HG03565 (cell line): ENCODE data around the gene TRRAP.

Experiments used
- ATAC-seq: cut with Tn5 transposase; IDR thresholded peaks from one replicate; pipeline ENCODE4 v1.9.1; 2021; ENCODE audit warnings: mild to moderate bottlenecking, moderate library complexity; ENCODE audit not compliant: unreplicated experiment

The TRRAP gene

GRCh38 chr7:98985406-98985805 lies 107.1 kb downstream of the TRRAP start:
- ATAC-seq: no peak

DNA sequence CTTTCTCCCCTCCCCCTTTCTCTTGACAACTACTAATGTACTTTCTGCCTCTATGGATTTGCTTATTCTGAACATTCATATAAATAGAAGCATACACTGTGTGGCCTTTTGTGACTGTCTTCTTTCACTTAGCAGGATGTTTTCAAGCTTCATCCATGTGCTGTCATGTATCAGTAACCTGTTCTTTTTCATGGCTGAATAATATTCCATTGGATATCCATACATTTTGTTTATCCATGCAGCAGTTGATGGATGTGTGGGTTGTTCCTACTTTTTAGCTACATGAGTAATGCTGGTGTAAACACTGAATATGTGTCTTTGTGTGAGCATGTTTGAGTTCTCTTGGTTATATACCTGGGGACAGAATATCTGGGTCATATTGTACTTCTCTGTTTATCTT lies 107.6 kb downstream of the TRRAP start:
- no peak for ATAC-seq

DNA sequence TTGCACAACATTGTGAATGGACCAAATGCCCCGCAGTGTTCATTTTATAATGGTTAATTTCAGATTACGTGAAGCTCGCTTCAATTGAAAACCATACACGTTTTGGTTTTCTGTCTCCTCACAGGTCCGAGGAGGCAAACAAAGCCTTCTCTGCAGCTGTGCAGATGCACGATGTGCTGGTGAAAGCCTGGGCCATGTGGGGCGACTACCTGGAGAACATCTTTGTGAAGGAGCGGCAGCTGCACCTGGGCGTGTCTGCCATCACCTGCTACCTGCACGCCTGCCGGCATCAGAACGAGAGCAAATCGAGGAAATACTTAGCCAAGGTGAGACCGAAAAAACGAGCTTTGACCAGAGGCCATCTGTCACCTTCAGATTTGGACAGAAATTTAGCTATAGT lies 110.3 kb downstream of the TRRAP start:
- no peak for ATAC-seq

DNA sequence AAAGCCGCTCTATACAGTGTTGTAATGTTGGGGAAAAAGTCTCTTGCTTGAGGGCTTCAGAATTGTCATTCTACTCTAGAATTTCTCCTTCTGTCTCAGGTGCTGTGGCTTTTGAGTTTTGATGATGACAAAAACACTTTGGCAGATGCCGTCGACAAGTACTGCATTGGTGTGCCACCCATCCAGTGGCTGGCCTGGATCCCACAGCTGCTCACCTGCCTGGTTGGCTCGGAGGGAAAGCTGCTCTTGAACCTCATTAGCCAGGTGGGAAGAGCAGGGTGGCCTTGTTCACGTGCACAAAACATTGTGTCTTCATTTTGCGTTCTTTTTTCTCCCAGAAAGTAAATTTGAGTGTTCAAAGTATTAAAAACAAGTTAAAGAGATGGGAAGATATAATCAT lies 112.0 kb downstream of the TRRAP start:
- no peak for ATAC-seq

GRCh38 chr7:98991141-98991540 lies 112.8 kb downstream of the TRRAP start:
- no peak for ATAC-seq

GRCh38 chr7:98992076-98992475 lies 113.7 kb downstream of the TRRAP start:
- ATAC-seq: no peak

- ATAC-seq: no peak
Measured at GRCh38 chr7:98993024-98993897, 114.9 kb downstream of the TRRAP start.

GRCh38 chr7:98994046-98994944 lies 116.0 kb downstream of the TRRAP start:
- ATAC-seq: no peak

DNA sequence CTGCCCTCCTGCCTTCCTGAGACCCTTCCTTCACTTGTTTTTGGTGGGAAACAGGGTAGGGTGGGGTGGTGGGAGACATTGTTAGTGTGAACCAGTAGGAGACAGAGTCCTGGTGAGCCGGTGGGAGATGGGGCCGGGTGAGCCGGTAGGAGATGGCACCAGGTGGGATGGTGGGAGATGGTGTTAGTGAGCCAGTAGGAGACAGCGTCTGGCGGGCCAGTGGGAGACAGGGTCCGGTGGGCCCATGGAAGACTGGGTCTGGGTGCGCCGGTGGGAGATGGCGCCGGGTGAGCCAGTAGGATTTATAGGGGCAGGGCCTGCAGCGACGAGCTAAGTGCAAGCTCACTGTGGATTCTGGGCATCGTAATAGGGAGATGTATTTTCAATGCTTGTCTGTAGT lies 116.8 kb downstream of the TRRAP start:
- ATAC-seq: no peak

DNA sequence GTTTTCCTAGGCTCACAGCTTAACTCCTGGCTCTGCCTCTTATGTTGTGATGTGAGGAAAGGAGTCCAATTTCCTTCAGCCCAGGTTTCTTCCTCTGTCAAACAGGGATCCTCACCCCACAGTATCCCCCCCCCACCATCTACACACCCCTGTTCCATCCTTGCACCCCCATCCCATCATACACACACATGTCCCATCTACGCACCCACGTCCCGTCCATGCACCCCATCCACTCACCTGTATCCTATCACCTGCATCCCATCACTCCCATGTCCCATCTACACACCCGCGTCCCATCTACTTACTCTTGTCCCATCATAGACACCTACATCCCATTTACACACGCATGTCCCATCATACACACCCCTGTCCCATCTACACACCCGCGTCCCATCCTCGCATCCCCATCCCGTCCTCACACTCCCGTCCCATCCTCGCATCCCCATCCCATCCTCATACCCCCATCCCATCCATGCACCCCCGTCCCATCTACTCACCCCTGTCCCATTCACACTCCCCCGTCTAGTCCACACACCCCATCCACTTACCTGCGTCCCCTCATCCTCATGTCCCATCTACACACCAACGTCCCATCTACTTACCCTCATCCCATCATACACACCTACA lies 117.3 kb downstream of the TRRAP start:
- no peak for ATAC-seq

DNA sequence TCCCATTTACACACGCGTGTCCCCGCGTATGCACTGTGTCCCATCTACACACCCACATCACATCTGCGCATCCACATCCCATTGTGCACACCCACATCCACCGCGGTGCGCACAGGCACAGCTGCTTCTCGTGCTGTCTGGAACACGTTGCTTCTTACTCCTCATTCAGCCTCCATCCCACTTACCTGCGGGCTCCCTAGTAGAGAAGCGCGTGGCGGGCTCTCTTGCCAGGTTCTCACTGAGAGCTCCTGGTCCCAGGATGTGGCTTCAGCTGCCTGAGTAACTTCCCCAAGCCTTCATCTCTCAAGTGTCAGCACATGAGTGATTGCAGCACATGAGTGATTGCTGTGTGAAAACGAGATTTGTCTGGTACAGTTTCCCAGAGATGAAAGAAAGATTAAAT lies 117.8 kb downstream of the TRRAP start:
- ATAC-seq: peak; percentile 51

DNA sequence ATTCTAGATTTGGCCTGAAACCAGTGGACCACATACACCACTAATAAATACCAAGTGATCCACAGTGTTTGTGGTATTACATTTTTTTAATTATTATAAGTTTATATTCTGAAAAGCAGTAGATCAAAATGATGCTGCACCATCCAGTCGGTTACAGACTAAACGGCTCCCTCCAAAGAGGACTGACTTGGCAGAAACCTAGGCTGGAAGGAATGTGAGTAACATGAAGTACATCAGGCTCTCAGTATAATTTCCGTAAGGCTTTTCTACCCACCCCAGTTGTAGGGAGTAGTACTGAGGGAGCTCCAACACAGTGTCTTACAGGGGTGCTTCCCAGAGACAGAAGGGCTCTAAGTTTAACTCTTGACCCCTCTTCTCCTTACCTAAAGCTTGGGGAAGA lies 119.5 kb downstream of the TRRAP start:
- no peak for ATAC-seq

DNA sequence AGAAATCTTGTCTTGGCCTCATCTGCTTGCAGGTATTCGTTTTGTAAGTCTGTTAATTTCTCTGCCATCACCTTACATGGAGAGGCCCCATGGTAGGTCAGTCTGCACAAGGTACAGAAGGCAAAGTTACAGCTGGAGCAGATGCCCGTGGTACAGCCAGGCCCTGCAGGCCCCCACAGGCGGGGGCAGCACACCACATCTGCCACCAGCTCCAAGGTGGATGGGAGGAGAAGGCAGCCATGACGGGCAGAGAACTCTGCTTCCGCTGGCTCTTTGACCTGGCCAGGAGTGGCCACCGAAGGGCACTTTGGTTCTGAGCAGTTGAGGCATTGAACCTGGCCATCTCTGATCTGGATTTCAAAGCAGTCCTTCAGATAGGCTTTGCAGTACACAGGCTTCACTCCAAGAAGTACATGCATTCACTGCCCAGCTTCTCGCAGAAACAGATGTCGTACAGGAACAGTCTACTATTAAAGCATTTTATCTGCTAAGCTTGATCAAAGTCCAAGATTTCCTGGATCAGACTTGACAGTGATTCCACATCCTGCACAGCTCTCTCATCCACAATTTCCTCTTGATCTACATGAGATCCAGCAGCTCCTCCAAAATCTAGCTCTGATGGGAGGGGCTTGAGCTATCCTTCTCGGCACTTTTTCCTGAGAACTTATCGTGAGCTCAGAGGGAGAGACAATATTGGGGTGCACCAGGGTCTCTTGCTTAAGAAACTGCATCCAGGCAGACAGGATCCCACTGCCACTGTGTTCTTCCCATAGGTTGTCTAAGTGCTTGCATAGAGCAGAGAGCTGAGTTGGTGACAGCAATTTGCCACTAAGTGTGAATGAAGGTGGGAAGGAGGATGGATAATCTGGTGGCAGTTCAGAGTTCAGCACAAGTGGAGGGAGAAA lies 120.7 kb downstream of the TRRAP start:
- no peak for ATAC-seq

- ATAC-seq: no peak
Measured at GRCh38 chr7:99000196-99000903, 122.0 kb downstream of the TRRAP start.

- no peak for ATAC-seq
Measured at GRCh38 chr7:99000904-99001465, 122.7 kb downstream of the TRRAP start.

DNA sequence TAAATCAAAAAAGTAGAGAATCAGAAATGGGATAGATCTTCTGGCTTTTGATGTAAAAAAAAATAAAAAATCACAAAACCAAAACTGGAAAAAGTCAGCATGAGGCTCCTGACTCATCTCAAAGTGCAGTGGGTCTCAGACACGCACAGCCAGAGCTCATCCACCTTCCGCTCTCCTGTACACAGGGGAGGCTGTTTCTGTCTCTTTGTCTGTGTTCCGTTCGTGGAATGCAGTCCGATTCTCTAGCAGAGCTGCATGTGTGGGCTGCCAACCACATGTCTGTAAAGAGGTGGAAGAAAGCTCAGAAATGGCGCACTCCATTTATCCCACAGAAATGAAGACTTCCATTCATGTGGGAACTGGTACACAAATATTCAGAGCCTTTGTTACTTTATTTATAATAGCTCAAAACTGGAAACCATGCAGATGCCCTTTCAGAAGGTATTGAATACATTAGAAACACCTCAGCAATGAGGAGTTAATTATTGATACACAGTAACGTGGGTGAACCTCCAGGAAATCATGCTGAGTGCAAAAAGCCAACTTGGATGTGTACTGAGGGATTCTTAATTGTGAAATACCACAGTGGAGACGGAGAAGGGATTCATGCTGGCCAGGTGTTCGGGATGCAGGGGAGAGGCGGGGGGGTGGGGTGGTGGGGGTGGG lies 123.3 kb downstream of the TRRAP start:
- no peak for ATAC-seq

DNA sequence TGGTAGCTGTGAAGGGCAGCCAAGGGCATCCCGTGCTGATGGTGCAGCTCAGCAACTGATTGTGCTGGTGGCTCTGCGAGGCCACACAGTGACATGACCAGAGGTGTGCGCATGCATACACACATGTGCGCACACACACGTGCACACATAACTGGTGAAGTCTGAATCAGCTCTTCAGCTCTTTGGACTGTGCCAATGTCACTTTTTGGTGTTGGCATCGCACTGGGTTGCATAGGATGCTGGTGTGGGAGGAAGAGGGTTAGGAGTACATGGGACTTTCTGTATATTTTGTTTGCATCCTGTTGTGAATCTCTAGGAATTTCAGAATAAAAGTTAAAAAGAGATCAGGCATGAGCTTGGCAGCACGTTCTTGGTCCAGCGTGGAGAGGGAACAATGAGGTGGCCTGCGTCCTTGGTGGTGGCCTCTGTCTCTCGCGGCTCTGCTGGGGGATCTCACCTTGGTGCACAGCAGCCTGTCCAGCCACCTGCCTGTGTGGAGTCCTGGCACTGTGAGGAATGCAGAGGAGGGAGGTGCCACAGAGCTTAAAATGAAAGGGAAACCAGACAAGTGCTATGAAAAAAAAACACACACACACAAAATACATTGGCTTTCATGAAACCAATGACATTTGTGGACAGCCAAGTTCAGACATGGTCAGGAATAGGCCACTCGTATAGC lies 124.0 kb downstream of the TRRAP start:
- ATAC-seq: no peak

DNA sequence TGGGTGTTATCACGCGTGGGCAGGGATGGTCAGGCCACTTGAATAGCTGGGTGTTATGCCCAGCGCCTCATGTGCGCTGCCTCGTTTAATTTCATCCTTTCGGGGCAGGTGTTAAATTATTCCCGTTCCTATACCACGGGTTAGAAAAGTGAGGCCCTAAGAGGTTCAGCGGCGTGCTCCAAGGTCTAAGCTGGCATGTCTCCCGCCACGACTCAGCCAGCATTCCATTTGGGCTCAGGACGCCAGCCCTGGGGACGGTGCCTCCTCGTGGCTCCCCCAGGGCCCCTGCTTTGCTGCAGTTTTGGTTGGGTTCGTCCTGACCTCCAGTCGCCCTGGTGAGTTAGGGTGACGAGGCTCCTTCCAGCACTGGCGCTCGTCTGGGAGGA lies 124.5 kb downstream of the TRRAP start:
- no peak for ATAC-seq
